ENCODE data around the gene TMEM128.
"Not testable (repeated sequence)": the region's sequence is repeated elsewhere in the genome, so short reads cannot be mapped to it uniquely, and the experiment has no call there.

Gene TMEM128

GRCh38 chr4:4188557-4188956 lies 59.5 kb downstream of the TMEM128 start:
- not testable (repeated sequence) for DNase-seq (ENCODE audit: low spot score)

Data from AG08396 (cell line).